HCT116 (cell line): ENCODE measurements around the gene CNST. TPM values are rescaled to one million over a fixed set of nuclear protein-coding genes. Genes with fewer than 3 reads are reported as not detected.
A peak's percentile ranks its signal among the peaks of the same experiment; 100 is the strongest.
"Not testable (repeated sequence)": the region's sequence is repeated elsewhere in the genome, so short reads cannot be mapped to it uniquely, and the experiment has no call there.

Experiments used
- ATAC-seq: fragments of 200-7000 bp; cut with Tn5 transposase; 2 replicates; pipeline ENCODE4 v1.9.1; 2020; ENCODE audit warnings: mild to moderate bottlenecking, moderate library complexity
- BruUV-seq: library from RNA; stranded (reverse); fragments of 400-500 nt; replicated peaks from 2 replicates; lab custom pipeline; 2021; lab: Mats Ljungman, UMichigan
- CTCF ChIA-PET: fragments of 300-600 bp; sonication (Branson Sonifier 250); formaldehyde crosslinking; loops from one replicate; lab custom pipeline; 2021; ENCODE audit warnings: antibody characterized with exemption; lab: Charles Lee
- POLR2A ChIA-PET: fragments of 300-600, 350-600 bp; sonication (Branson Sonifier 250); formaldehyde crosslinking; loops from one replicate; lab custom pipeline; 2021; ENCODE audit warnings: antibody characterized with exemption; lab: Charles Lee
- RAD21 ChIA-PET, 2 experiments: fragments of 300-600 bp; sonication (Branson Sonifier 250); formaldehyde crosslinking; loops; one replicate each; lab custom pipeline; 2023; ENCODE audit warnings: low total read pairs in 2 of 2; ENCODE audit not compliant: uncharacterized antibody in 2 of 2, unreplicated experiment in 2 of 2, low non-redundant PET in 1 of 2; lab: Charles Lee
- DNase-seq: peaks from one replicate; pipeline ENCODE4 v3.0.0-alpha.2; 2010; ENCODE audit warnings: low read depth, low spot score
- H2AFZ ChIP-seq: fragments of 200-600 bp; shearing (Covaris generic), sonication (generic); 2 replicates; pipeline ENCODE4 v1.6.1; 2017; ENCODE audit warnings: low read depth, mixed run types, mixed read lengths, antibody characterized with exemption, low read length; ENCODE audit not compliant: poor library complexity, severe bottlenecking
- H3K27ac ChIP-seq: 2 replicates; pipeline ENCODE4 v1.5.1; 2012; ENCODE audit warnings: low read depth, low read length
- H3K27me3 ChIP-seq: fragments of 200-600 bp; sonication (generic); 2 replicates; pipeline ENCODE4 v1.6.1; 2016; ENCODE audit warnings: mixed run types, low read length, mixed read lengths; ENCODE audit not compliant: insufficient read depth
- H3K36me3 ChIP-seq, 2 experiments: fragments of 200-500 bp in 1 of 2; fragments of 200-600 bp in 1 of 2; sonication (Bioruptor generic) in 1 of 2; sonication (generic) in 1 of 2; 2 replicates each; pipeline versions ENCODE4 v1.5.1 to v1.6.1; 2014 to 2016; ENCODE audit warnings: low read length in 2 of 2, inconsistent platforms in 1 of 2, mixed read lengths in 1 of 2, mixed run types in 1 of 2; ENCODE audit not compliant: insufficient read depth in 2 of 2, control insufficient read depth in 1 of 2
- H3K4me1 ChIP-seq, 2 experiments: fragments of 200-600 bp in 1 of 2; sonication (generic) in 1 of 2; 2 replicates each; pipeline versions ENCODE4 v1.5.1 to v1.6.1; 2012 to 2017; ENCODE audit warnings: low read length in 2 of 2, inconsistent platforms in 1 of 2, mild to moderate bottlenecking in 1 of 2, mixed read lengths in 1 of 2, mixed run types in 1 of 2, moderate library complexity in 1 of 2; ENCODE audit not compliant: insufficient read depth in 2 of 2, control insufficient read depth in 1 of 2
- H3K4me2 ChIP-seq: fragments of 200-600 bp; sonication (generic); 2 replicates; pipeline ENCODE4 v1.6.1; 2017; ENCODE audit warnings: mixed run types, low read length, mixed read lengths
- H3K4me3 ChIP-seq, 2 experiments: fragments of 200-600 bp in 1 of 2; sonication (generic) in 1 of 2; replicated peaks in 1 of 2; 2 replicates each; pipeline ENCODE4 v1.5.1; 2011 to 2016; ENCODE audit warnings: low read length in 2 of 2, control low read depth in 1 of 2, low read depth in 1 of 2, mild to moderate bottlenecking in 1 of 2, mixed read lengths in 1 of 2, mixed run types in 1 of 2
- H3K79me2 ChIP-seq: fragments of 200-600 bp; sonication (generic); 2 replicates; pipeline ENCODE4 v1.6.1; 2017; ENCODE audit warnings: mild to moderate bottlenecking, mixed run types, low read length, moderate library complexity, mixed read lengths; ENCODE audit not compliant: insufficient read depth
- H3K9ac ChIP-seq: fragments of 200-600 bp; sonication (generic); 2 replicates; pipeline ENCODE4 v1.6.1; 2016; ENCODE audit warnings: low read length, mixed read lengths
- H3K9me2 ChIP-seq: fragments of 200-600 bp; sonication (generic), shearing (Covaris generic); 2 replicates; pipeline ENCODE4 v1.6.1; 2017; ENCODE audit warnings: mixed run types, mild to moderate bottlenecking, moderate library complexity; ENCODE audit not compliant: insufficient read depth
- H3K9me3 ChIP-seq, 2 experiments: fragments of 200-500 bp in 1 of 2; fragments of 200-600 bp in 1 of 2; sonication (Bioruptor generic) in 1 of 2; sonication (generic) in 1 of 2; 2 replicates each; pipeline ENCODE4 v1.6.1; 2014 to 2017; ENCODE audit warnings: low read length in 2 of 2, mixed read lengths in 2 of 2, inconsistent platforms in 1 of 2, low read depth in 1 of 2, mild to moderate bottlenecking in 1 of 2, mixed run types in 1 of 2, moderate library complexity in 1 of 2; ENCODE audit not compliant: control insufficient read depth in 1 of 2, insufficient read depth in 1 of 2
- H4K20me1 ChIP-seq: fragments of 200-600 bp; sonication (generic), shearing (Covaris generic); 2 replicates; pipeline ENCODE4 v1.6.1; 2017; ENCODE audit warnings: mixed run types, mild to moderate bottlenecking, moderate library complexity; ENCODE audit not compliant: insufficient read depth
- ELF1 ChIP-seq: IDR thresholded peaks from 2 replicates; pipeline ENCODE4 v1.6.1; 2012; ENCODE audit warnings: low read depth, borderline replicate concordance
- EZH2 ChIP-seq: fragments of 200-600 bp; sonication (generic); IDR thresholded peaks from 2 replicates; pipeline ENCODE4 v1.6.1; 2017; ENCODE audit warnings: antibody characterized with exemption, mixed run types
- FOSL1 ChIP-seq: IDR thresholded peaks from 2 replicates; pipeline ENCODE4 v1.6.1; 2012; ENCODE audit warnings: low read depth
- SIN3A ChIP-seq: IDR thresholded peaks from 2 replicates; pipeline ENCODE4 v1.6.1; 2012; ENCODE audit warnings: low read depth
- YY1 ChIP-seq: IDR thresholded peaks from 2 replicates; pipeline ENCODE4 v1.6.1; 2011; ENCODE audit warnings: low read length, low read depth, moderate library complexity, mild to moderate bottlenecking; ENCODE audit not compliant: insufficient replicate concordance; ENCODE audit errors: extremely low read depth
- intact Hi-C: fragments of 100-400 bp; cut with micrococcal nuclease; formaldehyde crosslinking; loops from 2 replicates; pipeline ENCODE4 v1.10.0; 2022
- total RNA-seq: library from RNA; stranded (reverse); gene quantifications from one replicate; pipeline ENCODE4 v1.2.1, GENCODE V29; 2021; ENCODE audit not compliant: unreplicated experiment

The CNST gene
- total RNA-seq, 1 experiment from 2014 or later, result 13.5 TPM

- DNase-seq, result no peak
- Histone ChIP-seq H3K27me3 (no peaks in the 10 kb centered on the region), H3K36me3 (no peaks in the 10 kb centered on the region), H3K4me3 (no peak overlapping the region; a peak in 1 of 4 replicates), H3K4me2 (peak overlapping the region; percentile 67), H3K9me3 (no peaks in the 10 kb centered on the region), H3K9me2 (no peaks in the 10 kb centered on the region), H3K27ac (no peak overlapping the region), H4K20me1 (no peaks in the 10 kb centered on the region), H3K79me2 (no peaks in the 10 kb centered on the region), H3K9ac (no peak overlapping the region), H2AFZ (peak overlapping the region; percentile 47), H3K4me1 (peaks cover 3 to 8% of the 10 kb centered on the region in 2 experiments; a peak in 3 of 4 replicates)
- ChIA-PET RAD21 (no interaction called here), POLR2A (no interaction called here), CTCF (interaction anchor here (0.9 to 1.4 kb wide), 7 partner anchors 8 to 1540 kb away, joined by 3 to 5 read pairs (median 3); no protein-coding TSS in a partner anchor)
- ATAC-seq, result no peak
- BruUV-seq, result no TSS peak
- TF ChIP-seq SIN3A, result no peak
- intact Hi-C loops, result no loop called here
These were observed 123.8 kb downstream of the CNST start for GRCh38 chr1:246690100-246690499.

DNA sequence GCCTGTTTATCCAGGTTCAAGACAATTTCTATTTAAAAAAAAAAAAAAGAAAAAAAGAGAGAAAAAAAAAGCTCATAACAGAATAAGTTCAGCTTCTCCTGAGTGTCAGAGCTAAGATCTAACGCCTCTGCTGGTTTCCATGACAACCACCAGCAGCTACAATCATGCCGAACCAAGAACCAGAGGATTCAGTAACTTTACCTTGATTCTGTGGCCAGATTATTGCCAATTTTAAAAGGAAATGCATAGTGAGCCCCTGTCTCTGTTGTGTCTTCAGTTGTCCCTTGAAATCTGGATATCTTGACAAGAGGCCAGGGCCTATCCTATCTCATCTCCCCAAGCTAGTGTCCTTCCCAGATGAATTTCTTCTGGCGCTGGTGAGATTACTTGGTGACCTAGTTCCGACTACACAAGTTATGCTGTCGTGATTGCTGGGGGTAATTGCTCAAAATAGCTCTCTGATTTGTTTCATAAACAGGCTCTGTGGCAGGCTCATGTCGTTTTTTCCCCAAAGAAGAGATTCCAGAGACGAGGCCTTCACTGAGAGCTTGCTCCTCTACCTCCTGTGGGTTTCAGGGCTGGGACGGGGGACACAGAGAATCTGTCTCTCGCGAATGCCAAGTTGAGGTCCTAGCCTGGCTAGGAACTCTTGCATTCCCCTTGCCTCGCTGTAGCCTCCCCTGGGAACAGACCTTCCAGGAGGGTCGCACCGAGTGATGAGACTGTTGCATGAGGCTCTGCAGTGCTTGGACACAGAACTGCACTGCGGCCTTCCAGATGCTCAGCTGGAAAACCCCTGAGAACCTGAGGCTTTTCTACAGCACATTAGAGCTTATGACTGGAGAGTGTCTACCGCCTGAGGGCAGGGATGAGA lies 125.6 kb downstream of the CNST start:
- ATAC-seq, result no peak
- no peaks in the 10 kb centered on the region for H3K9me2 ChIP-seq
- BruUV-seq, result no TSS peak
- DNase-seq, result no peak
- no peaks in the 10 kb centered on the region for H3K36me3 ChIP-seq
- H3K27me3 ChIP-seq, result no peaks in the 10 kb centered on the region
- intact Hi-C loops, result no loop called here
- no peaks in the 10 kb centered on the region for H4K20me1 ChIP-seq
- H2AFZ ChIP-seq, result no peak overlapping the region
- ChIA-PET RAD21 (no interaction called here), POLR2A (no interaction called here), CTCF (no interaction called here)
- TF ChIP-seq FOSL1, result no peak
- TF ChIP-seq EZH2, result no peak
- no peak for TF ChIP-seq ELF1
- TF ChIP-seq YY1, result no peak
- H3K4me3 ChIP-seq, result no peak overlapping the region
- H3K9ac ChIP-seq, result no peak overlapping the region
- H3K27ac ChIP-seq, result no peak overlapping the region
- no peak overlapping the region for H3K4me2 ChIP-seq
- no peaks in the 10 kb centered on the region for H3K9me3 ChIP-seq
- peaks cover 3 to 15% of the 10 kb centered on the region in 2 experiments; a peak in 3 of 4 replicates for H3K4me1 ChIP-seq
- H3K79me2 ChIP-seq, result no peaks in the 10 kb centered on the region

GRCh38 chr1:246694213-246694895 lies 128.1 kb downstream of the CNST start:
- H3K9me2 ChIP-seq, ATAC-seq, H3K79me2 ChIP-seq, H4K20me1 ChIP-seq, RAD21 ChIA-PET, H3K9me3 ChIP-seq, H3K9ac ChIP-seq, BruUV-seq, H3K4me2 ChIP-seq, H2AFZ ChIP-seq, H3K27me3 ChIP-seq, H3K4me3 ChIP-seq, CTCF ChIA-PET, DNase-seq, H3K36me3 ChIP-seq, POLR2A ChIA-PET, intact Hi-C loops, H3K27ac ChIP-seq: not testable (repeated sequence)
- H3K4me1 ChIP-seq, result peaks cover 3 to 22% of the 10 kb centered on the region in 2 experiments
